Endothelial cell of umbilical vein (primary cell): ENCODE results near the gene IQCH. TPM values are rescaled to one million over a fixed set of nuclear protein-coding genes. Genes with fewer than 3 reads are reported as not detected.

ENCODE experiments used
- BruUV-seq: library from RNA; stranded (reverse); fragments of 400-500 nt; replicated peaks from 2 replicates; lab custom pipeline; 2021; lab: Mats Ljungman, UMichigan
- CTCF ChIA-PET: fragments of 300-600, 350-600 bp; sonication (Branson Sonifier 250); formaldehyde crosslinking; loops from one replicate; lab custom pipeline; 2021; ENCODE audit warnings: antibody characterized with exemption, inconsistent platforms; lab: Charles Lee
- POLR2A ChIA-PET: fragments of 300-600, 350-600 bp; sonication (Branson Sonifier 250); formaldehyde crosslinking; loops from one replicate; lab custom pipeline; 2021; ENCODE audit warnings: antibody characterized with exemption, inconsistent platforms; lab: Charles Lee
- DNase-seq: peaks from one replicate; pipeline ENCODE4 v3.0.0-alpha.2; 2011; ENCODE audit warnings: low read depth, low spot score
- FAIRE-seq: peaks from 2 replicates; lab custom pipeline; 2011; peaks lifted over from hg19 to GRCh38; lab: Jason Lieb, UNC
- H2AFZ ChIP-seq: 2 replicates; pipeline ENCODE4 v1.6.0; 2012; ENCODE audit warnings: low read depth, low read length, control low read depth, inconsistent platforms
- H3K27ac ChIP-seq: 2 replicates; pipeline ENCODE4 v1.5.1; 2011; ENCODE audit warnings: low read depth, mild to moderate bottlenecking, control low read depth, low read length, moderate library complexity; ENCODE audit not compliant: insufficient read depth
- H3K27me3 ChIP-seq, 2 experiments: 2 replicates each; pipeline versions ENCODE4 v1.6.0 to v1.6.1; 2011; ENCODE audit warnings: low read length in 2 of 2, mixed read lengths in 1 of 2; ENCODE audit not compliant: control insufficient read depth in 2 of 2, insufficient read depth in 2 of 2
- H3K36me3 ChIP-seq, 2 experiments: 2 replicates in 1 of 2; 3 replicates in 1 of 2; pipeline ENCODE4 v1.5.1; 2011; ENCODE audit warnings: low read length in 2 of 2, mild to moderate bottlenecking in 1 of 2, moderate library complexity in 1 of 2; ENCODE audit not compliant: control insufficient read depth in 2 of 2, insufficient read depth in 2 of 2; ENCODE audit errors: extremely low read depth in 1 of 2
- H3K4me1 ChIP-seq: 3 replicates; pipeline ENCODE4 v1.5.1; 2011; ENCODE audit warnings: mild to moderate bottlenecking, low read length; ENCODE audit not compliant: control insufficient read depth, insufficient read depth; ENCODE audit errors: extremely low read depth
- H3K4me2 ChIP-seq: 2 replicates; pipeline ENCODE4 v1.6.1; 2011; ENCODE audit warnings: low read length, control low read depth, mixed read lengths; ENCODE audit not compliant: insufficient read depth
- H3K4me3 ChIP-seq, 3 experiments: fragments of 200-600 bp in 1 of 3; sonication (generic), shearing (Covaris generic) in 1 of 3; replicated peaks in 1 of 3; 2 replicates each; pipeline ENCODE4 v1.5.1; 2011 to 2016; ENCODE audit warnings: control low read depth in 3 of 3, low read length in 3 of 3, mild to moderate bottlenecking in 2 of 3, inconsistent platforms in 1 of 3, low read depth in 1 of 3, moderate library complexity in 1 of 3; ENCODE audit not compliant: insufficient read depth in 1 of 3
- H3K79me2 ChIP-seq: 2 replicates; pipeline ENCODE4 v1.6.0; 2012; ENCODE audit warnings: low read length, inconsistent platforms; ENCODE audit not compliant: control insufficient read depth, insufficient read depth
- H3K9ac ChIP-seq: replicated peaks from 2 replicates; pipeline ENCODE3; 2011; ENCODE audit warnings: low read length, control low read depth; ENCODE audit not compliant: insufficient read depth; ENCODE audit errors: extremely low read depth
- H3K9me1 ChIP-seq: replicated peaks from 3 replicates; pipeline ENCODE4 v1.6.0; 2011; ENCODE audit warnings: mild to moderate bottlenecking, low read length; ENCODE audit not compliant: control insufficient read depth, insufficient read depth; ENCODE audit errors: extremely low read depth
- H3K9me3 ChIP-seq: replicated peaks from 2 replicates; pipeline ENCODE4 v1.5.1; 2012; ENCODE audit warnings: low read length, inconsistent platforms; ENCODE audit not compliant: control insufficient read depth, insufficient read depth
- H4K20me1 ChIP-seq: replicated peaks from 2 replicates; pipeline ENCODE3; 2011; ENCODE audit warnings: mild to moderate bottlenecking, low read length; ENCODE audit not compliant: control insufficient read depth, insufficient read depth; ENCODE audit errors: extremely low read depth
- CTCF ChIP-seq, 2 donors: IDR thresholded peaks; 1 replicate in 1 of 2; 2 replicates in 1 of 2; pipeline ENCODE4 v1.5.1; 2011; ENCODE audit warnings: low read length in 2 of 2, mild to moderate bottlenecking in 2 of 2, moderate library complexity in 2 of 2, control low read depth in 1 of 2, inconsistent platforms in 1 of 2, low read depth in 1 of 2; ENCODE audit not compliant: insufficient read depth in 1 of 2; ENCODE audit errors: extremely low read depth in 1 of 2
- EZH2 ChIP-seq: IDR thresholded peaks from 2 replicates; pipeline ENCODE4 v1.6.1; 2012; ENCODE audit warnings: borderline replicate concordance, low read depth, mild to moderate bottlenecking, moderate library complexity, low read length, inconsistent platforms; ENCODE audit not compliant: severe bottlenecking
- FOS ChIP-seq: IDR thresholded peaks from 2 replicates; pipeline ENCODE4 v1.6.1; 2011; ENCODE audit warnings: mild to moderate bottlenecking, low read length, moderate library complexity, borderline replicate concordance; ENCODE audit not compliant: insufficient read depth
- GATA2 ChIP-seq: IDR thresholded peaks from 2 replicates; pipeline ENCODE4 v1.7.0; 2011; ENCODE audit warnings: low read depth, mild to moderate bottlenecking, moderate library complexity, mixed read lengths, low read length; ENCODE audit not compliant: insufficient read length, insufficient read depth
- JUN ChIP-seq: IDR thresholded peaks from 2 replicates; pipeline ENCODE4 v1.6.1; 2011; ENCODE audit warnings: borderline replicate concordance, low read depth; ENCODE audit not compliant: insufficient read length, insufficient read depth
- MYC ChIP-seq: IDR thresholded peaks from one replicate; pipeline ENCODE4 v1.6.1; 2011; ENCODE audit warnings: mild to moderate bottlenecking, low read depth, low read length
- POLR2A ChIP-seq: IDR thresholded peaks from 2 replicates; pipeline ENCODE4 v1.6.1; 2012; ENCODE audit warnings: low read depth, mild to moderate bottlenecking, control low read depth, low read length
- POLR2AphosphoS5 ChIP-seq: IDR thresholded peaks from 2 replicates; pipeline ENCODE4 v1.6.1; 2012; ENCODE audit warnings: low read depth, mild to moderate bottlenecking, control low read depth, low read length, moderate library complexity; ENCODE audit not compliant: insufficient read depth
- dilution Hi-C: fragments of 300-500 bp; cut with MboI; formaldehyde crosslinking; loops from one replicate; pipeline ENCODE4 v1.15.0; 2019; ENCODE audit warnings: low sequenced_read_pairs; ENCODE audit not compliant: extremely low pct_ligation_motif_present
- intact Hi-C: fragments of 100-400 bp; cut with micrococcal nuclease; formaldehyde crosslinking; loops from one replicate; pipeline ENCODE4 v1.10.0; 2022
- polyA plus RNA-seq, 4 experiments: library from polyadenylated mRNA; depleted of rRNA in 3 of 4; stranded (reverse) in 3 of 4; unstranded in 1 of 4; fragments of >200 nt; gene quantifications; 2 replicates each; pipeline versions ENCODE4 v1.2.1 to v1.2.3, GENCODE V29; 2011 to 2012; ENCODE audit warnings: missing spikeins in 1 of 4
- total RNA-seq: library from RNA; stranded (reverse); gene quantifications from 2 replicates; pipeline ENCODE4 v1.2.3, GENCODE V29; 2021
- TF ChIP-seq, protein P1 (sequence below): IDR thresholded peaks from 2 replicates; pipeline ENCODE4 v1.6.1; 2011; ENCODE audit not compliant: insufficient read depth, insufficient read length

Gene IQCH
- total and polyA plus RNA-seq, 2 donors (not counting 3 experiments of a cell fraction or from before 2014, with no cell fraction given), result 0.29 to 0.51 TPM

DNA sequence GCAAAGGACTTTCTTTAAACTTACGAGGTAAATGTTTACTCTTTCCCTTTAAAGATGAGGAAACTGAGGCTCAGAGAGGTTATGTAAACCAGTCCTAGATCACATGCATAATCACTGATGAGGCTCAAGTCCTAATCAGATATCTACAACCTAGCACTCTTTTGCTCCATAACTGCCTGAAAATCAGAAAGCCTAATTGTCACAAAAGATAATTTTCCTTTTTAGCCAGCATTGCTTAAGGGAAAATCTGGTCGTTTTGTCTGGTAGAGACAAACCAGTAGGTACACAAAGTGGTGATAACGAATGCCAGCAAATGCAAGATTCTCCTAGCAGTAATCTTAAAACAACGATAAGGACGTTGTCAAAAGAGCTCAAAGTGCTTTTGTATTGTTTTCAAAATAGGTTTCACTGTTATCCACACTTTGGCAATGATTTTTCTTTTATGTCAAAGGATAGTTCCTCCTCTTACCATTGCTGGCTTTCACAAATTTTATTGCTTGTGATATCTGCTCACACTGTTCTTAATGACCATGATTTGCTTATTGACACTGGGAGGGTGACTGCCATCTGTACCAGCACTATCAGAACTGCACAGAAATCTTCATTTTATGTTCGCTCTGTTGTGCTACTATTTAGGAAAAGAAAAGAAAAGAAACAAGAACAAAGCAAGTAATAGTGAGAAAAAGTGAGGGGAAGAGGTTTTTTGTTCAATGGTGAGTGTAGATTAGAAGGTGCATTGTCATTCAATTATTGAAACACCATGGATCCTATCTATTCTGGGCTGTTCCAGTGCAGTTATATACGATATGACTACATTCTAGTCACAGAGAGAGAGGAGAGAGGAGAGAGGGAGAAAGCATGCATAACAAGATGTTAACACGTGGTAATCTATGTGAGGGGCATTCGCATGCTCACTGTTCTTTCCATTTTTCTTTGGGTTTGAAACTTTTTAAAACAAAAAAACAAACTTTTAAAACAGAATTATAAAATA, 13.7 kb downstream of the IQCH start:
- TF ChIP-seq GATA2, result no peak
- no peak for TF ChIP-seq POLR2A
- no peak for TF ChIP-seq JUN
- TF ChIP-seq, protein P1, sequence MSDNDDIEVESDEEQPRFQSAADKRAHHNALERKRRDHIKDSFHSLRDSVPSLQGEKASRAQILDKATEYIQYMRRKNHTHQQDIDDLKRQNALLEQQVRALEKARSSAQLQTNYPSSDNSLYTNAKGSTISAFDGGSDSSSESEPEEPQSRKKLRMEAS, result no peak
- TF ChIP-seq FOS, result no peak
- TF ChIP-seq POLR2AphosphoS5, result no peak
- TF ChIP-seq EZH2, result no peak
- no peak for TF ChIP-seq CTCF (IDR thresholded peaks at IDR 0.05; ENCODE audit: extremely low read depth in 1 of 2, insufficient read depth in 1 of 2, low read depth in 1 of 2, low read length in 2 of 2)
- no peak for TF ChIP-seq MYC
- BruUV-seq, result no TSS peak
- FAIRE-seq, result no peak

More for the DNA sequence above, 13.7 kb downstream of the IQCH start:
- intact Hi-C loops (no loop called here), dilution Hi-C loops (no loop called here)
- Histone ChIP-seq H3K9me3 (no peaks in the 10 kb centered on the region), H3K27ac (no peak overlapping the region), H2AFZ (no peak overlapping the region), H3K4me2 (no peak overlapping the region), H3K9me1 (no peaks in the 10 kb centered on the region), H3K4me3 (no peak overlapping the region), H3K36me3 (no peaks in the 10 kb centered on the region), H3K79me2 (no peaks in the 10 kb centered on the region), H3K27me3 (no peaks in the 10 kb centered on the region), H3K9ac (no peak overlapping the region), H4K20me1 (no peaks in the 10 kb centered on the region), H3K4me1 (no peaks in the 10 kb centered on the region)
- POLR2A ChIA-PET, result no interaction called here
- no peak for DNase-seq
- CTCF ChIA-PET, result interaction anchor here (1.1 to 1.3 kb wide), 2 partner anchors 10 to 12 kb away, joined by 3 read pairs; no protein-coding TSS in a partner anchor
